ENCODE measurements around the gene PRLR. TPM values are rescaled to one million over a fixed set of nuclear protein-coding genes. Genes with fewer than 3 reads are reported as not detected.

The PRLR gene
- total RNA-seq, 1 donor from 2014 or later: 13.3 TPM

GRCh38 chr5:35009019-35009418 lies 221.3 kb downstream of the PRLR start:
- no peak overlapping the region for H3K27ac ChIP-seq
- no peaks in the 10 kb centered on the region for H3K4me1 ChIP-seq
- no peaks in the 10 kb centered on the region for H3K9me3 ChIP-seq
- no peak for DNase-seq (ENCODE audit: extremely low spot score in 2 of 2)
- intact Hi-C loops (cut with DNase I): no loop called here
- TF ChIP-seq POLR2AphosphoS5 (IDR thresholded peaks at IDR 0.05; ENCODE audit: insufficient read depth in 1 of 2, low read depth in 1 of 2) (no peak), CTCF (IDR thresholded peaks at IDR 0.05) (no peak), POLR2A (IDR thresholded peaks at IDR 0.05) (no peak)
- H3K36me3 ChIP-seq: no peaks in the 10 kb centered on the region
- no peaks in the 10 kb centered on the region for H3K27me3 ChIP-seq
- H3K4me3 ChIP-seq: no peak overlapping the region

- H3K27ac ChIP-seq: no peak overlapping the region
- no peaks in the 10 kb centered on the region for H3K36me3 ChIP-seq
- H3K4me3 ChIP-seq: no peak overlapping the region
- H3K27me3 ChIP-seq: no peaks in the 10 kb centered on the region
- H3K9me3 ChIP-seq: no peaks in the 10 kb centered on the region
- H3K4me1 ChIP-seq: no peaks in the 10 kb centered on the region
- DNase-seq (ENCODE audit: extremely low spot score in 2 of 2): no peak
- intact Hi-C loops (cut with DNase I): no loop called here
- no peak for TF ChIP-seq POLR2A (IDR thresholded peaks at IDR 0.05)
- TF ChIP-seq CTCF (IDR thresholded peaks at IDR 0.05): no peak
- TF ChIP-seq POLR2AphosphoS5 (IDR thresholded peaks at IDR 0.05; ENCODE audit: insufficient read depth in 1 of 2, low read depth in 1 of 2): no peak
These were observed 225.5 kb downstream of the PRLR start for GRCh38 chr5:35004771-35005170.

- Histone ChIP-seq H3K4me1 (no peaks in the 10 kb centered on the region), H3K27me3 (no peaks in the 10 kb centered on the region), H3K4me3 (no peak overlapping the region), H3K36me3 (no peaks in the 10 kb centered on the region), H3K27ac (no peak overlapping the region), H3K9me3 (no peaks in the 10 kb centered on the region)
- intact Hi-C loops (cut with DNase I): no loop called here
- no peak for DNase-seq (ENCODE audit: extremely low spot score in 2 of 2)
- TF ChIP-seq POLR2A (IDR thresholded peaks at IDR 0.05): no peak
- no peak for TF ChIP-seq POLR2AphosphoS5 (IDR thresholded peaks at IDR 0.05; ENCODE audit: insufficient read depth in 1 of 2, low read depth in 1 of 2)
- no peak for TF ChIP-seq CTCF (IDR thresholded peaks at IDR 0.05)
These were observed 226.1 kb downstream of the PRLR start for GRCh38 chr5:35004200-35004599.

GRCh38 chr5:35003018-35003957 lies 227.0 kb downstream of the PRLR start:
- no peak for TF ChIP-seq POLR2AphosphoS5 (IDR thresholded peaks at IDR 0.05; ENCODE audit: insufficient read depth in 1 of 2, low read depth in 1 of 2)
- peak in 2 of 3 experiments; percentile 49 to 61 for TF ChIP-seq CTCF (IDR thresholded peaks at IDR 0.05)
- H3K27me3 ChIP-seq: no peaks in the 10 kb centered on the region
- no peaks in the 10 kb centered on the region for H3K36me3 ChIP-seq
- H3K9me3 ChIP-seq: no peaks in the 10 kb centered on the region
- intact Hi-C loops (cut with DNase I): no loop called here
- no peak overlapping the region for H3K27ac ChIP-seq
- no peaks in the 10 kb centered on the region for H3K4me1 ChIP-seq
- DNase-seq (ENCODE audit: extremely low spot score in 2 of 2): no peak
- H3K4me3 ChIP-seq: no peak overlapping the region

GRCh38 chr5:35002459-35002858 lies 227.8 kb downstream of the PRLR start:
- no peak overlapping the region for H3K4me3 ChIP-seq
- H3K27ac ChIP-seq: no peak overlapping the region
- H3K36me3 ChIP-seq: no peaks in the 10 kb centered on the region
- intact Hi-C loops (cut with DNase I): no loop called here
- TF ChIP-seq POLR2A (IDR thresholded peaks at IDR 0.05): no peak
- TF ChIP-seq CTCF (IDR thresholded peaks at IDR 0.05): no peak
- no peak for TF ChIP-seq POLR2AphosphoS5 (IDR thresholded peaks at IDR 0.05; ENCODE audit: insufficient read depth in 1 of 2, low read depth in 1 of 2)
- H3K27me3 ChIP-seq: no peaks in the 10 kb centered on the region
- DNase-seq (ENCODE audit: extremely low spot score in 2 of 2): no peak
- no peaks in the 10 kb centered on the region for H3K4me1 ChIP-seq
- H3K9me3 ChIP-seq: no peaks in the 10 kb centered on the region
